GM12874 (cell line): ENCODE data around the gene PDZD2.

Experiments
- CTCF ChIP-seq: IDR thresholded peaks from 2 replicates; pipeline ENCODE4 v1.5.1; 2011; ENCODE audit warnings: low read depth, mild to moderate bottlenecking, control low read depth, low read length, moderate library complexity; ENCODE audit not compliant: insufficient read depth

Gene PDZD2

GRCh38 chr5:32017692-32018367, 378.9 kb downstream of the PDZD2 start:
- TF ChIP-seq CTCF: no peak

GRCh38 chr5:32018476-32019436, 379.8 kb downstream of the PDZD2 start:
- no peak for TF ChIP-seq CTCF

- TF ChIP-seq CTCF: no peak
Measured at GRCh38 chr5:32020271-32020670, 381.3 kb downstream of the PDZD2 start.

GRCh38 chr5:32020946-32021345, 382.0 kb downstream of the PDZD2 start:
- no peak for TF ChIP-seq CTCF

GRCh38 chr5:32021771-32022170, 382.8 kb downstream of the PDZD2 start:
- TF ChIP-seq CTCF: no peak

GRCh38 chr5:32022638-32023037, 383.7 kb downstream of the PDZD2 start:
- TF ChIP-seq CTCF: no peak

GRCh38 chr5:32023816-32024215, 384.9 kb downstream of the PDZD2 start:
- TF ChIP-seq CTCF: no peak
